Endothelial cell of umbilical vein (primary cell): ENCODE data around the gene ANKRD28.

Source experiments
- EZH2 ChIP-seq: IDR thresholded peaks from 2 replicates; pipeline ENCODE4 v1.6.1; 2012; ENCODE audit warnings: borderline replicate concordance, low read depth, mild to moderate bottlenecking, moderate library complexity, low read length, inconsistent platforms; ENCODE audit not compliant: severe bottlenecking
- MAX ChIP-seq: IDR thresholded peaks from 2 replicates; pipeline ENCODE4 v1.6.1; 2011; ENCODE audit not compliant: insufficient read depth, insufficient read length
- POLR2A ChIP-seq: IDR thresholded peaks from 2 replicates; pipeline ENCODE4 v1.6.1; 2012; ENCODE audit warnings: low read depth, mild to moderate bottlenecking, control low read depth, low read length
- POLR2AphosphoS5 ChIP-seq: IDR thresholded peaks from 2 replicates; pipeline ENCODE4 v1.6.1; 2012; ENCODE audit warnings: low read depth, mild to moderate bottlenecking, control low read depth, low read length, moderate library complexity; ENCODE audit not compliant: insufficient read depth
- TF ChIP-seq, protein P1 (sequence below), 2 donors: IDR thresholded peaks; 1 replicate in 1 of 2; 2 replicates in 1 of 2; pipeline ENCODE4 v1.5.1; 2011; ENCODE audit warnings: low read length in 2 of 2, mild to moderate bottlenecking in 2 of 2, moderate library complexity in 2 of 2, control low read depth in 1 of 2, inconsistent platforms in 1 of 2, low read depth in 1 of 2; ENCODE audit not compliant: insufficient read depth in 1 of 2; ENCODE audit errors: extremely low read depth in 1 of 2

GRCh38 chr3:15757824-15758223 is 40.0 kb downstream of the ANKRD28 start:
- TF ChIP-seq POLR2A (no peak), EZH2 (no peak), POLR2AphosphoS5 (no peak), MAX (no peak)
- TF ChIP-seq, protein P1, sequence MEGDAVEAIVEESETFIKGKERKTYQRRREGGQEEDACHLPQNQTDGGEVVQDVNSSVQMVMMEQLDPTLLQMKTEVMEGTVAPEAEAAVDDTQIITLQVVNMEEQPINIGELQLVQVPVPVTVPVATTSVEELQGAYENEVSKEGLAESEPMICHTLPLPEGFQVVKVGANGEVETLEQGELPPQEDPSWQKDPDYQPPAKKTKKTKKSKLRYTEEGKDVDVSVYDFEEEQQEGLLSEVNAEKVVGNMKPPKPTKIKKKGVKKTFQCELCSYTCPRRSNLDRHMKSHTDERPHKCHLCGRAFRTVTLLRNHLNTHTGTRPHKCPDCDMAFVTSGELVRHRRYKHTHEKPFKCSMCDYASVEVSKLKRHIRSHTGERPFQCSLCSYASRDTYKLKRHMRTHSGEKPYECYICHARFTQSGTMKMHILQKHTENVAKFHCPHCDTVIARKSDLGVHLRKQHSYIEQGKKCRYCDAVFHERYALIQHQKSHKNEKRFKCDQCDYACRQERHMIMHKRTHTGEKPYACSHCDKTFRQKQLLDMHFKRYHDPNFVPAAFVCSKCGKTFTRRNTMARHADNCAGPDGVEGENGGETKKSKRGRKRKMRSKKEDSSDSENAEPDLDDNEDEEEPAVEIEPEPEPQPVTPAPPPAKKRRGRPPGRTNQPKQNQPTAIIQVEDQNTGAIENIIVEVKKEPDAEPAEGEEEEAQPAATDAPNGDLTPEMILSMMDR (IDR thresholded peaks at IDR 0.05; ENCODE audit: extremely low read depth in 1 of 2, insufficient read depth in 1 of 2, low read depth in 1 of 2, low read length in 2 of 2) = no peak
